ENCODE results near the gene TUBA4B.
"Not testable (repeated sequence)": the region's sequence is repeated elsewhere in the genome, so short reads cannot be mapped to it uniquely, and the experiment has no call there.

Gene TUBA4B

GRCh38 chr2:219248845-219249202 lies 4.2 kb upstream of the TUBA4B start:
- no peak for DNase-seq

- DNase-seq, result peak; percentile 60
Observed at GRCh38 chr2:219249203-219249980, 3.7 kb upstream of the TUBA4B start.

GRCh38 chr2:219250049-219250781 lies 2.8 kb upstream of the TUBA4B start:
- no peak for DNase-seq

- no peak for DNase-seq
Observed at GRCh38 chr2:219251656-219252055, 1.4 kb upstream of the TUBA4B start.

- DNase-seq, result no peak
Observed at GRCh38 chr2:219252084-219252483, 959 bp upstream of the TUBA4B start.

- no peak for DNase-seq
Observed at GRCh38 chr2:219252570-219252899, 508 bp upstream of the TUBA4B start.

GRCh38 chr2:219253753-219254589 lies 928 bp downstream of the TUBA4B start, which contains the start of gene TUBA4A:
TUBA4A (minus strand) TSS chr2:219253918; CDS start chr2:219253858, 60 bp downstream.
- DNase-seq, result no peak

- DNase-seq, result no peak
Observed at GRCh38 chr2:219254590-219255201, 1.7 kb downstream of the TUBA4B start.

GRCh38 chr2:219258942-219259341 lies 5.9 kb downstream of the TUBA4B start:
- not testable (repeated sequence) for DNase-seq

- no peak for DNase-seq
Observed at GRCh38 chr2:219261024-219261855, 8.2 kb downstream of the TUBA4B start.

GRCh38 chr2:219266232-219266631 lies 13.2 kb downstream of the TUBA4B start:
- DNase-seq, result no peak

- DNase-seq, result no peak
Observed at GRCh38 chr2:219266886-219267285, 13.8 kb downstream of the TUBA4B start.

- no peak for DNase-seq
Observed at GRCh38 chr2:219268294-219268693, 15.3 kb downstream of the TUBA4B start.

- DNase-seq, result no peak
Observed at GRCh38 chr2:219269362-219270054, 16.5 kb downstream of the TUBA4B start.

- DNase-seq, result no peak
Observed at GRCh38 chr2:219270055-219270372, 17.0 kb downstream of the TUBA4B start.

- no peak for DNase-seq
Observed at GRCh38 chr2:219271021-219271420, 18.0 kb downstream of the TUBA4B start.

GRCh38 chr2:219272356-219272755 lies 19.3 kb downstream of the TUBA4B start:
- no peak for DNase-seq

- no peak for DNase-seq
Observed at GRCh38 chr2:219272995-219273394, 20.0 kb downstream of the TUBA4B start.

GRCh38 chr2:219273937-219274336 lies 20.9 kb downstream of the TUBA4B start:
- DNase-seq, result no peak

GRCh38 chr2:219274361-219274921 lies 21.4 kb downstream of the TUBA4B start:
- DNase-seq, result no peak
